ENCODE results near the gene IL26.

The IL26 gene

DNA sequence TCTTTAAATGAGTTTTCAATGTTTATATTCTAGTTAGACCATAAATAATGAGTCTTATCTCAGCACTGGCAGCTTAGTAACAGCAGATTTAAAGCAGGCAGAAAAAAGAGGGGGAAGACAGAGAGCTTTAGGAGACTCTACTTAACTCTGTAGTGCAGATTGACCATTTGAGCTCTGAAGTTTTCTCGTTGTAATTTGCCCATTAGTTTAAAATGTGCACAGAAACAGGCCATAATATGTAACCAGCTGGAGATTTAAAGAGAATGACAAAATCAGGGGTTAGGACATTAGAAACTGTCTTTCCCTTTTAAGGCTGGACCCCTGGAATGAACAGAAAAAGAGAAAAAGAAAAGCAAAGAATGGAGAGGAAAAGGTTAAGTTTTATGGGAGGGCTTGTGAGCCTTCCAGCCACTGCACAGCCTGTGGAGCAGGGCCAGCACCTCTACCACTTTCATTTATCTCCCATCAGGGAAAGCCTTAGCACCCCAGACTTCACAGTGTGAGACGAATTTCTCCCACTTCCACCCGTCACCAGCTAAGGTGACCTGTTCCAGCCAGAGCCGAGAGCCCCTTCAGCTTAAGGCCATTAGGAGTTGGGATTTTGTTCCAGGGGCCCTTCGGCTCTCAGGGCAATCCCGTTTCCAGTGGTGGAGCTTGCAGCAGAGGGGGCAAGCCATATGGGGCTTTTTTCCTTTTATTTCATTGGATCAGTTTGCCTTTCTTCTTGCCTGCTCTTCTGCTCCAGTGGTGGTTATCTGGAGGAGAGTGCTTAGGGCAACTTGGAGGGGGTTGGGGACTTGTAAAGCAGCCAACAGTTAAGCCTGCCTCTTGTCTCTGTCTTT, 19.8 kb upstream of the IL26 start:
- no peak overlapping the region for H3K4me2 ChIP-seq (ENCODE audit: low read length)

DNA sequence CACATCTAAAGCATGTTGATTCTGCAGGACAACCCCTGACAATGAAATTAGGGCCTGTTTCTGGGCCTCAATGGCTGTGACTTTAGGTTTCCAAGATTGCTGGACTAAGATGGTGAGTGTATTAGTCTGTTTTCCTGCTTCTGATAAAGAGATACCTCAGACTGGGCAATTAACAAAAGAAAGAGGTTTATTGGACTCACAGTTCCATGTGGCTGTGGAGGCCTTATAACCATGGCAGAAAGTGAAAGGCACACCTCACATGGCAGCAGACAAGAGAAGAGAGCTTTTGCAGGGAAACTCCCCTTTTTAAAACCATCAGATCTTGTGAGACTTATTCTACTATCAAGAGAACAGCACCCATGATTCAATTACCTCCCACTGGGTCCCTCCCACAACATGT, 17.2 kb upstream of the IL26 start:
- H3K4me3 ChIP-seq (ENCODE audit: low read length), result no peak overlapping the region
- no peak overlapping the region for H3K4me2 ChIP-seq (ENCODE audit: low read length)
- H3K79me2 ChIP-seq (ENCODE audit: control insufficient read depth, low read length), result no peaks in the 10 kb centered on the region
- TF ChIP-seq EZH2phosphoT487 (IDR thresholded peaks at IDR 0.05; ENCODE audit: borderline replicate concordance, low read length), result no peak
- TF ChIP-seq, protein P1, sequence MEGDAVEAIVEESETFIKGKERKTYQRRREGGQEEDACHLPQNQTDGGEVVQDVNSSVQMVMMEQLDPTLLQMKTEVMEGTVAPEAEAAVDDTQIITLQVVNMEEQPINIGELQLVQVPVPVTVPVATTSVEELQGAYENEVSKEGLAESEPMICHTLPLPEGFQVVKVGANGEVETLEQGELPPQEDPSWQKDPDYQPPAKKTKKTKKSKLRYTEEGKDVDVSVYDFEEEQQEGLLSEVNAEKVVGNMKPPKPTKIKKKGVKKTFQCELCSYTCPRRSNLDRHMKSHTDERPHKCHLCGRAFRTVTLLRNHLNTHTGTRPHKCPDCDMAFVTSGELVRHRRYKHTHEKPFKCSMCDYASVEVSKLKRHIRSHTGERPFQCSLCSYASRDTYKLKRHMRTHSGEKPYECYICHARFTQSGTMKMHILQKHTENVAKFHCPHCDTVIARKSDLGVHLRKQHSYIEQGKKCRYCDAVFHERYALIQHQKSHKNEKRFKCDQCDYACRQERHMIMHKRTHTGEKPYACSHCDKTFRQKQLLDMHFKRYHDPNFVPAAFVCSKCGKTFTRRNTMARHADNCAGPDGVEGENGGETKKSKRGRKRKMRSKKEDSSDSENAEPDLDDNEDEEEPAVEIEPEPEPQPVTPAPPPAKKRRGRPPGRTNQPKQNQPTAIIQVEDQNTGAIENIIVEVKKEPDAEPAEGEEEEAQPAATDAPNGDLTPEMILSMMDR (IDR thresholded peaks at IDR 0.05; ENCODE audit: low read depth, low read length, poor library complexity, severe bottlenecking), result no peak
- peaks cover 2% of the 10 kb centered on the region; the same call in 1 of the 2 replicates for H3K27me3 ChIP-seq (ENCODE audit: control insufficient read depth, low read length)
- no peaks in the 10 kb centered on the region for H3K36me3 ChIP-seq (ENCODE audit: control insufficient read depth, low read length)
- H3K9me2 ChIP-seq (replicated peaks; ENCODE audit: control insufficient read depth, low read length), result no peaks in the 10 kb centered on the region
- no peaks in the 10 kb centered on the region for H3F3A ChIP-seq (ENCODE audit: control insufficient read depth, insufficient read depth)
- H3K27ac ChIP-seq (ENCODE audit: low read depth, low read length), result no peak overlapping the region
- H3K9me3 ChIP-seq (ENCODE audit: control insufficient read depth, insufficient read depth, low read length), result no peaks in the 10 kb centered on the region
- no peaks in the 10 kb centered on the region for H4K20me1 ChIP-seq (ENCODE audit: control insufficient read depth, insufficient read depth, low read depth, low read length)
- H3K4me1 ChIP-seq (ENCODE audit: control insufficient read depth, low read length), result peaks cover 6% of the 10 kb centered on the region; the same call in 1 of the 2 replicates

More for the DNA sequence above, 19.8 kb upstream of the IL26 start:
- Histone ChIP-seq H3K9me2 (replicated peaks; ENCODE audit: control insufficient read depth, low read length) (no peaks in the 10 kb centered on the region), H3K79me2 (ENCODE audit: control insufficient read depth, low read length) (no peaks in the 10 kb centered on the region), H3K27ac (ENCODE audit: low read depth, low read length) (no peak overlapping the region), H3K4me1 (ENCODE audit: control insufficient read depth, low read length) (peaks cover 6% of the 10 kb centered on the region; the same call in 1 of the 2 replicates), H3K9me3 (ENCODE audit: control insufficient read depth, insufficient read depth, low read length) (no peaks in the 10 kb centered on the region), H3K27me3 (ENCODE audit: control insufficient read depth, low read length) (peaks cover 7% of the 10 kb centered on the region), H4K20me1 (ENCODE audit: control insufficient read depth, insufficient read depth, low read depth, low read length) (no peaks in the 10 kb centered on the region), H3K36me3 (ENCODE audit: control insufficient read depth, low read length) (no peaks in the 10 kb centered on the region), H3F3A (ENCODE audit: control insufficient read depth, insufficient read depth) (no peaks in the 10 kb centered on the region), H3K4me3 (ENCODE audit: low read length) (no peak overlapping the region)
- TF ChIP-seq, protein P1 (IDR thresholded peaks at IDR 0.05; ENCODE audit: low read depth, low read length, poor library complexity, severe bottlenecking), result no peak
- no peak for TF ChIP-seq EZH2phosphoT487 (IDR thresholded peaks at IDR 0.05; ENCODE audit: borderline replicate concordance, low read length)

DNA sequence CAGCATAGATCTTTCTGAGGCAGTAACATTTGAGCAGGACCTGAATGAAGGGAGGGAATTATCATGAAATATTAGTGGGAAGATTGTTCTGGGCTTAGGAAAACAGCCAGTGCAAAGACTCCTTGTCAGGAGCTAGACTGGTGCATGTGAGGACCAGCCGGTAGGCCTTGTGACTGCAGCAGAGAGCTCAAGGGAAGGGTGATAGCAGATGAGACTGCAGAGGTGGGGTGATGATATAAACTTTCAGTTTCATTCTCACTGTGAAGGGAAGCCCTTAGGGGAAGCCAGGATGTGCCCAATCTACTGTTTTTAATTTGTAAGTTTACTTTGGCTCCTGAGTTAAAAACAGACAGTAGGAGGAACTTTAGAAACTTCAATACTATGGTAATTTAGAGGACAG, 15.4 kb upstream of the IL26 start:
- Histone ChIP-seq H3K27ac (ENCODE audit: low read depth, low read length) (no peak overlapping the region), H3K9me2 (replicated peaks; ENCODE audit: control insufficient read depth, low read length) (no peaks in the 10 kb centered on the region)

More for the DNA sequence above, 15.4 kb upstream of the IL26 start:
- H3K4me2 ChIP-seq (ENCODE audit: low read length), result no peak overlapping the region
- no peaks in the 10 kb centered on the region for H4K20me1 ChIP-seq (ENCODE audit: control insufficient read depth, insufficient read depth, low read depth, low read length)
- no peaks in the 10 kb centered on the region for H3K9me3 ChIP-seq (ENCODE audit: control insufficient read depth, insufficient read depth, low read length)
- no peaks in the 10 kb centered on the region for H3K27me3 ChIP-seq (ENCODE audit: control insufficient read depth, low read length)
- H3F3A ChIP-seq (ENCODE audit: control insufficient read depth, insufficient read depth), result no peaks in the 10 kb centered on the region
- H3K36me3 ChIP-seq (ENCODE audit: control insufficient read depth, low read length), result no peaks in the 10 kb centered on the region
- H3K4me3 ChIP-seq (ENCODE audit: low read length), result no peak overlapping the region
- H3K79me2 ChIP-seq (ENCODE audit: control insufficient read depth, low read length), result no peaks in the 10 kb centered on the region
- H3K4me1 ChIP-seq (ENCODE audit: control insufficient read depth, low read length), result peaks cover 10% of the 10 kb centered on the region
- no peak for TF ChIP-seq EZH2phosphoT487 (IDR thresholded peaks at IDR 0.05; ENCODE audit: borderline replicate concordance, low read length)
- TF ChIP-seq, protein P1 (IDR thresholded peaks at IDR 0.05; ENCODE audit: low read depth, low read length, poor library complexity, severe bottlenecking), result no peak
